K562 (cell line): ENCODE measurements around the gene RTL10. TPM values are rescaled to one million over a fixed set of nuclear protein-coding genes. Genes with fewer than 3 reads are reported as not detected.

ENCODE experiments used
- ATAC-seq: fragments of 200-7000 bp; cut with Tn5 transposase; 3 replicates; pipeline ENCODE4 v1.9.1; 2020; ENCODE audit warnings: moderate library complexity
- BruUV-seq: library from RNA; stranded (reverse); fragments of 400-500 nt; replicated peaks from 2 replicates; lab custom pipeline; 2021; lab: Mats Ljungman, UMichigan
- CTCF ChIA-PET: fragments of 300-600 bp; formaldehyde crosslinking; extraction: SDS; loops from one replicate; lab custom pipeline; 2021; ENCODE audit warnings: low intra/inter-chr PET ratio; lab: Yijun Ruan, JAX
- POLR2A ChIA-PET: fragments of 300-600, 350-650 bp; sonication (Branson Sonifier 250); formaldehyde crosslinking; extraction: SDS; loops from one replicate; lab custom pipeline; 2021; ENCODE audit warnings: antibody characterized with exemption, inconsistent platforms; lab: Yijun Ruan, JAX
- DNase-seq, 4 experiments: peaks; one replicate each; pipeline versions ENCODE4 v3.0.0 to v3.0.0-alpha.2; 2011 to 2018; ENCODE audit warnings: low spot score in 3 of 4, mixed read lengths in 3 of 4; ENCODE audit errors: extremely low read depth in 1 of 4
- FAIRE-seq: peaks from 2 replicates; lab custom pipeline; 2011; peaks lifted over from hg19 to GRCh38; lab: Jason Lieb, UNC
- H2AFZ ChIP-seq: 2 replicates; pipeline ENCODE4 v1.6.0; 2011; ENCODE audit warnings: low read depth, low read length, control low read depth, inconsistent platforms
- H3K27ac ChIP-seq: fragments of 200-600 bp; 3 replicates; pipeline ENCODE4 v1.8.0; 2011; ENCODE audit warnings: low read depth, mild to moderate bottlenecking, control low read depth, inconsistent platforms, low read length, moderate library complexity, mixed read lengths; ENCODE audit errors: extremely low read depth
- H3K27me3 ChIP-seq, 2 experiments: fragments of 300-600 bp in 1 of 2; 2 replicates in 1 of 2; 3 replicates in 1 of 2; pipeline versions ENCODE4 v1.6.0 to v1.8.0; 2011; ENCODE audit warnings: inconsistent platforms in 2 of 2, low read length in 2 of 2, mild to moderate bottlenecking in 1 of 2, mixed read lengths in 1 of 2, moderate library complexity in 1 of 2; ENCODE audit not compliant: control insufficient read depth in 2 of 2, insufficient read depth in 2 of 2
- H3K36me3 ChIP-seq: fragments of 300-600 bp; 3 replicates; pipeline ENCODE4 v1.8.0; 2011; ENCODE audit warnings: mild to moderate bottlenecking, low read length, inconsistent platforms; ENCODE audit not compliant: control insufficient read depth, insufficient read depth
- H3K4me1 ChIP-seq, 2 experiments: fragments of 200-600 bp in 1 of 2; replicated peaks in 1 of 2; 2 replicates in 1 of 2; 3 replicates in 1 of 2; pipeline versions ENCODE4 v1.5.1 to v1.8.0; 2011; ENCODE audit warnings: inconsistent platforms in 2 of 2, low read length in 2 of 2, mild to moderate bottlenecking in 1 of 2, mixed read lengths in 1 of 2, moderate library complexity in 1 of 2; ENCODE audit not compliant: control insufficient read depth in 2 of 2, insufficient read depth in 2 of 2
- H3K4me2 ChIP-seq: 2 replicates; pipeline ENCODE4 v1.6.1; 2011; ENCODE audit warnings: low read length, control low read depth, inconsistent platforms, mixed read lengths; ENCODE audit not compliant: insufficient read depth
- H3K4me3 ChIP-seq: fragments of 200-600 bp; sonication (generic), shearing (Covaris generic); 2 replicates; pipeline ENCODE4 v1.5.1; 2016; ENCODE audit warnings: control low read depth, inconsistent platforms
- H3K79me2 ChIP-seq: fragments of 200-600 bp; 3 replicates; pipeline ENCODE4 v1.8.0; 2011; ENCODE audit warnings: low read length, inconsistent platforms; ENCODE audit not compliant: control insufficient read depth, insufficient read depth
- H3K9ac ChIP-seq, 2 experiments: 2 replicates each; pipeline versions ENCODE4 v1.6.0 to v1.6.1; 2011; ENCODE audit warnings: low read depth in 2 of 2, low read length in 2 of 2, control low read depth in 1 of 2, inconsistent platforms in 1 of 2, mild to moderate bottlenecking in 1 of 2, mixed read lengths in 1 of 2; ENCODE audit not compliant: insufficient read depth in 1 of 2
- H3K9me1 ChIP-seq: one replicate; pipeline ENCODE4 v1.6.0; 2011; ENCODE audit warnings: inconsistent platforms, mild to moderate bottlenecking, low read length, moderate library complexity; ENCODE audit not compliant: control insufficient read depth, insufficient read depth
- H3K9me3 ChIP-seq: replicated peaks from 2 replicates; pipeline ENCODE4 v1.5.1; 2011; ENCODE audit warnings: low read depth, low read length, inconsistent platforms; ENCODE audit not compliant: control insufficient read depth, insufficient read depth
- H4K20me1 ChIP-seq: replicated peaks from 2 replicates; pipeline ENCODE4 v1.6.1; 2011; ENCODE audit warnings: low read length, inconsistent platforms, mixed read lengths; ENCODE audit not compliant: control insufficient read depth, insufficient read depth
- ATF6 ChIP-seq: sonication (generic); formaldehyde crosslinking; IDR thresholded peaks from 2 replicates; pipeline ENCODE4 v1.4.0; 2020; ENCODE audit warnings: mild to moderate bottlenecking, missing genetic modification reagents
- CXXC5 ChIP-seq: fragments of 250-450 bp; sonication (Bioruptor Pico); IDR thresholded peaks from 2 replicates; pipeline ENCODE4 v1.8.0; 2022; ENCODE audit warnings: inconsistent platforms, mild to moderate bottlenecking, moderate library complexity
- RREB1 ChIP-seq: fragments of 250-450 bp; sonication (Bioruptor Pico); IDR thresholded peaks from 2 replicates; pipeline ENCODE4 v1.4.0; 2020
- ZNF436 ChIP-seq: fragments of 250-450, 450-650 bp; sonication (Bioruptor Pico); formaldehyde crosslinking; IDR thresholded peaks from 2 replicates; pipeline ENCODE4 v1.7.0; 2020; ENCODE audit warnings: mild to moderate bottlenecking
- WGBS: fragments of 100-300 bp; shearing (Covaris generic); methylation state at CpG from one replicate; pipeline ENCODE4 v1.1.6; 2016; ENCODE audit warnings: low coverage, mixed read lengths; ENCODE audit not compliant: insufficient coverage; ENCODE audit errors: missing lambda C conversion rate; 5-methylcytosine and 5-hydroxymethylcytosine counted together
- in situ Hi-C: fragments of 300-500 bp; cut with MboI; formaldehyde crosslinking; loops from 4 replicates; pipeline ENCODE4 v1.15.0; 2018; ENCODE audit warnings: inconsistent platforms, mixed read lengths
- intact Hi-C: fragments of 100-400 bp; cut with micrococcal nuclease; formaldehyde crosslinking; loops from 2 replicates; pipeline ENCODE4 v1.14.2; 2022
- polyA plus RNA-seq, 8 experiments: library from polyadenylated mRNA; depleted of rRNA in 4 of 8; stranded (reverse) in 5 of 8; unstranded in 3 of 8; fragments of >200 nt; fragmentation: Nextera tagmentation in 2 of 8; fragmentation: Illumina TruSeq in 1 of 8; extraction: Ambion mirVana in 2 of 8; extraction: Trizol in 1 of 8; gene quantifications; 2 replicates each; pipeline versions ENCODE4 v1.2.1 to v1.2.3, GENCODE V29; 2011 to 2014; ENCODE audit warnings: inconsistent platforms in 1 of 8, missing spikeins in 1 of 8
- total RNA-seq, 7 experiments: library from RNA; depleted of rRNA in 6 of 7; stranded (reverse); fragments of >200 nt in 6 of 7; fragmentation: Illumina TruSeq in 2 of 7; extraction: Trizol in 2 of 7; gene quantifications; 2 replicates each; pipeline versions ENCODE4 v1.2.1 to v1.2.3, GENCODE V29; 2011 to 2021; ENCODE audit warnings: low replicate concordance in 1 of 7

Gene RTL10
- total and polyA plus RNA-seq, 9 of the 15 experiments (the other 6 are each of a cell fraction or from before 2014, with no cell fraction given), result 19.8 to 75.5 (median 32.5) TPM

DNA sequence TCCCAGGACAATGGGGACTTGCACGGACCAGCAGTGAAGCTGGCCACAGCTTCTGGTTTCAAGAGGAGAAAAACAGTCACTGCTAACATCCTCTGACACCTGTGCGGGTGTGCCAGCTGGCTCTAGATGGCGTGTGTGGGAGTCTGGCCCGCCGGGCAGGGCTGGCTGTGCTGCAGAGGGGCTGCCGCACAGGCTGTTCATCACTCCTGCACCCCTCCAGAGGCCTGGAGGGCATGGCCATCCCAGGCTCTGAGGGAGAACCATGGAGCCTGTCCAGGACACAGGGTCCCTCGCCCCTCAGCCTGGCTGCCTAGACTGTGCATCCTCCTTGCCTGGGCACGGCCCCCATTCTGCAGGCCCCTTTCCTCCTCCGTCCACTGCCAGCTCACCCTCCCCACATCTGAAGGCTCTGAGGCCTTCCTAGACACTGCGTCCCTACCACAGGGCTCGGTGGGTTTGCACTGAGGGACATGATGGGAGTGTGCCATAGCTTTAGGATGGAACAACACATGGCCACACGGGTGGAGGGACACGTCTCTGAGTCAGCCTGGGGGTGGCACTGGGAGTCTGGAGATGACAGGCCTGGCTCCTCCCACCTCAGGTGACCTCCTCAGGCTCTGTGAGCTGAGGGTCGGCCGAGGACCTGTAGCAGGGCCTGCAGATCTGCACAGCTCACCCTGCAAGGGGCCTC lies 42.1 kb upstream of the RTL10 start:
- DNase-seq, result peak in 3 of 4 experiments; percentile 54 to 84 (median 76)
- 0 out of 2 replicates have a peak, but pooled peaks have one; percentile 17 for TF ChIP-seq ZNF436 (CRISPR knock-in tag)
- TF ChIP-seq CXXC5, result no peak; the same call in 1 of the 2 replicates
- no peak for TF ChIP-seq ATF6 (CRISPR knock-in tag)
- TF ChIP-seq RREB1 (CRISPR knock-in tag), result peak; percentile 64; the same call in 1 of the 2 replicates

More for the DNA sequence above, 42.1 kb upstream of the RTL10 start:
- 61% methylated on average over 15 of the region's 15 CpGs for WGBS
- Histone ChIP-seq H3K9me1 (peaks cover 2% of the 10 kb centered on the region), H3K4me1 (peaks cover 12 to 51% of the 10 kb centered on the region in 2 experiments), H3K9me3 (no peaks in the 10 kb centered on the region), H3K4me3 (no peak overlapping the region), H2AFZ (no peak overlapping the region), H3K27me3 (no peaks in the 10 kb centered on the region), H3K27ac (no peak overlapping the region), H4K20me1 (peaks cover 18% of the 10 kb centered on the region), H3K36me3 (peaks cover 26% of the 10 kb centered on the region; the same call in 2 of the 3 replicates), H3K79me2 (no peaks in the 10 kb centered on the region), H3K9ac (peak overlapping the region in 1 of 2 experiments; percentile 53; a peak in 1 of 4 replicates), H3K4me2 (no peak overlapping the region)
- intact Hi-C loops (no loop called here), in situ Hi-C loops (no loop called here)
- no TSS peak for BruUV-seq
- ChIA-PET POLR2A (interaction anchor here (0.6 to 11.2 kb wide), 19 partner anchors 7 to 193 kb away, joined by 3 to 141 read pairs (median 4); partner anchors contain the start of gene GP1BB), CTCF (no interaction called here)
- ATAC-seq, result peak; percentile 42
- no peak for FAIRE-seq
